HL-60 (cell line): ENCODE data around the gene RFX8.

Source experiments
- DNase-seq, 2 experiments: peaks; one replicate each; pipeline ENCODE4 v3.0.0-alpha.2; 2010 to 2020; ENCODE audit warnings: low read depth in 1 of 2, low spot score in 1 of 2
- H3K27ac ChIP-seq: fragments of 250-450 bp; sonication (Bioruptor Pico); replicated peaks from 2 replicates; pipeline ENCODE4 v1.5.1; 2020; ENCODE audit warnings: mild to moderate bottlenecking, moderate library complexity
- H3K27me3 ChIP-seq: fragments of 250-450 bp; sonication (Bioruptor Pico); 2 replicates; pipeline ENCODE4 v1.5.1; 2021; ENCODE audit warnings: mild to moderate bottlenecking, moderate library complexity; ENCODE audit not compliant: insufficient read depth, poor library complexity, severe bottlenecking
- H3K4me3 ChIP-seq: replicated peaks from 2 replicates; pipeline ENCODE4 v1.5.1; 2011; ENCODE audit warnings: mild to moderate bottlenecking, control low read depth, low read length; ENCODE audit not compliant: insufficient read depth
- GABPA ChIP-seq: IDR thresholded peaks from 2 replicates; pipeline ENCODE4 v1.6.1; 2012; ENCODE audit warnings: low read depth
- POLR2AphosphoS5 ChIP-seq: IDR thresholded peaks from 2 replicates; pipeline ENCODE4 v1.6.1; 2012; ENCODE audit warnings: low read depth
- SPI1 ChIP-seq: IDR thresholded peaks from 2 replicates; pipeline ENCODE4 v1.6.1; 2012; ENCODE audit warnings: low read depth, mild to moderate bottlenecking, borderline replicate concordance
- TF ChIP-seq, protein P1 (sequence below): IDR thresholded peaks from one replicate; pipeline ENCODE4 v1.5.1; 2011; ENCODE audit warnings: low read length, control low read depth, inconsistent platforms; ENCODE audit not compliant: insufficient read depth
- TF ChIP-seq, protein P2 (sequence below): IDR thresholded peaks from 2 replicates; pipeline ENCODE4 v1.6.1; 2012; ENCODE audit warnings: low read depth; ENCODE audit not compliant: insufficient replicate concordance

Gene RFX8

GRCh38 chr2:101467306-101467705 lies 7.6 kb downstream of the RFX8 start:
- H3K27me3 ChIP-seq, result no peaks in the 10 kb centered on the region
- H3K4me3 ChIP-seq, result no peak overlapping the region
- DNase-seq, result no peak
- no peak for TF ChIP-seq SPI1
- TF ChIP-seq POLR2AphosphoS5, result no peak
- TF ChIP-seq, protein P1, sequence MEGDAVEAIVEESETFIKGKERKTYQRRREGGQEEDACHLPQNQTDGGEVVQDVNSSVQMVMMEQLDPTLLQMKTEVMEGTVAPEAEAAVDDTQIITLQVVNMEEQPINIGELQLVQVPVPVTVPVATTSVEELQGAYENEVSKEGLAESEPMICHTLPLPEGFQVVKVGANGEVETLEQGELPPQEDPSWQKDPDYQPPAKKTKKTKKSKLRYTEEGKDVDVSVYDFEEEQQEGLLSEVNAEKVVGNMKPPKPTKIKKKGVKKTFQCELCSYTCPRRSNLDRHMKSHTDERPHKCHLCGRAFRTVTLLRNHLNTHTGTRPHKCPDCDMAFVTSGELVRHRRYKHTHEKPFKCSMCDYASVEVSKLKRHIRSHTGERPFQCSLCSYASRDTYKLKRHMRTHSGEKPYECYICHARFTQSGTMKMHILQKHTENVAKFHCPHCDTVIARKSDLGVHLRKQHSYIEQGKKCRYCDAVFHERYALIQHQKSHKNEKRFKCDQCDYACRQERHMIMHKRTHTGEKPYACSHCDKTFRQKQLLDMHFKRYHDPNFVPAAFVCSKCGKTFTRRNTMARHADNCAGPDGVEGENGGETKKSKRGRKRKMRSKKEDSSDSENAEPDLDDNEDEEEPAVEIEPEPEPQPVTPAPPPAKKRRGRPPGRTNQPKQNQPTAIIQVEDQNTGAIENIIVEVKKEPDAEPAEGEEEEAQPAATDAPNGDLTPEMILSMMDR, result no peak
- TF ChIP-seq, protein P2, sequence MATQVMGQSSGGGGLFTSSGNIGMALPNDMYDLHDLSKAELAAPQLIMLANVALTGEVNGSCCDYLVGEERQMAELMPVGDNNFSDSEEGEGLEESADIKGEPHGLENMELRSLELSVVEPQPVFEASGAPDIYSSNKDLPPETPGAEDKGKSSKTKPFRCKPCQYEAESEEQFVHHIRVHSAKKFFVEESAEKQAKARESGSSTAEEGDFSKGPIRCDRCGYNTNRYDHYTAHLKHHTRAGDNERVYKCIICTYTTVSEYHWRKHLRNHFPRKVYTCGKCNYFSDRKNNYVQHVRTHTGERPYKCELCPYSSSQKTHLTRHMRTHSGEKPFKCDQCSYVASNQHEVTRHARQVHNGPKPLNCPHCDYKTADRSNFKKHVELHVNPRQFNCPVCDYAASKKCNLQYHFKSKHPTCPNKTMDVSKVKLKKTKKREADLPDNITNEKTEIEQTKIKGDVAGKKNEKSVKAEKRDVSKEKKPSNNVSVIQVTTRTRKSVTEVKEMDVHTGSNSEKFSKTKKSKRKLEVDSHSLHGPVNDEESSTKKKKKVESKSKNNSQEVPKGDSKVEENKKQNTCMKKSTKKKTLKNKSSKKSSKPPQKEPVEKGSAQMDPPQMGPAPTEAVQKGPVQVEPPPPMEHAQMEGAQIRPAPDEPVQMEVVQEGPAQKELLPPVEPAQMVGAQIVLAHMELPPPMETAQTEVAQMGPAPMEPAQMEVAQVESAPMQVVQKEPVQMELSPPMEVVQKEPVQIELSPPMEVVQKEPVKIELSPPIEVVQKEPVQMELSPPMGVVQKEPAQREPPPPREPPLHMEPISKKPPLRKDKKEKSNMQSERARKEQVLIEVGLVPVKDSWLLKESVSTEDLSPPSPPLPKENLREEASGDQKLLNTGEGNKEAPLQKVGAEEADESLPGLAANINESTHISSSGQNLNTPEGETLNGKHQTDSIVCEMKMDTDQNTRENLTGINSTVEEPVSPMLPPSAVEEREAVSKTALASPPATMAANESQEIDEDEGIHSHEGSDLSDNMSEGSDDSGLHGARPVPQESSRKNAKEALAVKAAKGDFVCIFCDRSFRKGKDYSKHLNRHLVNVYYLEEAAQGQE, result no peak
- TF ChIP-seq GABPA, result no peak
- H3K27ac ChIP-seq, result peak overlapping the region; percentile 14; the same call in 1 of the 2 replicates

GRCh38 chr2:101466426-101466825 lies 8.5 kb downstream of the RFX8 start:
- Histone ChIP-seq H3K27ac (peak overlapping the region; percentile 14; the same call in 1 of the 2 replicates), H3K27me3 (no peaks in the 10 kb centered on the region), H3K4me3 (no peak overlapping the region)
- DNase-seq, result peak; percentile 69 to 73
- TF ChIP-seq, protein P2, result no peak
- no peak for TF ChIP-seq GABPA
- TF ChIP-seq POLR2AphosphoS5, result peak; percentile 73
- TF ChIP-seq SPI1, result peak; percentile 85

DNA sequence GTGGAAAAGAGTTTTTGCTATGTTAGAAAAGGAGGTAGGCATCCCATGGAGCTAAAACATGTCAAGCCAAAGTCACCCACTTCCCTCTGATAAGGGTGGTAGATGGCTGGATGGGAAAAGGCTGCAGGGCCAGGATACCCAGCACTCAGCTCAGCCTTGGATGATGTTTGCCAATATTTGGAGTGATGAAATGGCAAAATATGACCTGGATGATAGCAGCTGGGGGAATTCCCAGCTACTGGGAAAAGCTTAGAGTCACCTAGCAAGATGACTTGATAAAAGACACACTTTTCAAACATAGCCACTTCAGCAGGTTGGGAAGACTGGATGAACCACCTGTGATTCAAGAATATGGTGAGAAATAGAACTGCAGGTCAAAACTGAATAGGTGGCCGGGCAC lies 10.1 kb downstream of the RFX8 start:
- Histone ChIP-seq H3K4me3 (no peak overlapping the region), H3K27me3 (no peaks in the 10 kb centered on the region), H3K27ac (no peak overlapping the region)
- TF ChIP-seq, protein P1, result no peak
- TF ChIP-seq POLR2AphosphoS5, result no peak
- no peak for TF ChIP-seq GABPA
- TF ChIP-seq SPI1, result no peak
- TF ChIP-seq, protein P2, result no peak
- DNase-seq, result no peak
